GM23338 (cell line): Measurements from ENCODE around the gene ATP5ME. TPM values are rescaled to one million over a fixed set of nuclear protein-coding genes. Genes with fewer than 3 reads are reported as not detected.
A peak's percentile ranks its signal among the peaks of the same experiment; 100 is the strongest.
"Not testable (repeated sequence)": the region's sequence is repeated elsewhere in the genome, so short reads cannot be mapped to it uniquely, and the experiment has no call there.

Experiments used
- ATAC-seq: fragments of 200-7000 bp; cut with Tn5 transposase; 3 replicates; pipeline ENCODE4 v1.9.1; 2020
- DNase-seq: peaks from one replicate; pipeline ENCODE4 v3.0.0-alpha.2; 2015; ENCODE audit warnings: low spot score
- H2AFZ ChIP-seq: fragments of 200-600 bp; sonication (generic); 2 replicates; pipeline ENCODE4 v1.8.0; 2016; ENCODE audit warnings: antibody characterized with exemption, mild to moderate bottlenecking, moderate library complexity
- H3F3A ChIP-seq: fragments of 200-600 bp; sonication (generic); replicated peaks from 2 replicates; pipeline ENCODE4 v1.8.0; 2017; ENCODE audit warnings: antibody characterized with exemption, mixed run types, low read depth
- H3K27ac ChIP-seq: fragments of 200-600 bp; sonication (generic); 2 replicates; pipeline ENCODE4 v1.6.1; 2016; ENCODE audit warnings: low read depth
- H3K27me3 ChIP-seq: fragments of 200-600 bp; sonication (generic); 2 replicates; pipeline ENCODE4 v1.8.0; 2016; ENCODE audit warnings: mild to moderate bottlenecking, mixed run types, moderate library complexity; ENCODE audit not compliant: insufficient read depth
- H3K36me3 ChIP-seq: fragments of 200-600 bp; sonication (generic); 2 replicates; pipeline ENCODE4 v1.8.0; 2016; ENCODE audit warnings: mild to moderate bottlenecking; ENCODE audit not compliant: insufficient read depth
- H3K4me1 ChIP-seq: fragments of 200-600 bp; sonication (generic); 2 replicates; pipeline ENCODE4 v1.8.0; 2016; ENCODE audit warnings: mild to moderate bottlenecking, moderate library complexity; ENCODE audit not compliant: insufficient read depth
- H3K4me2 ChIP-seq: fragments of 200-600 bp; sonication (generic); 2 replicates; pipeline ENCODE4 v1.7.1; 2017; ENCODE audit warnings: mixed run types
- H3K4me3 ChIP-seq: fragments of 200-600 bp; sonication (generic); 2 replicates; pipeline ENCODE4 v1.6.1; 2016; ENCODE audit warnings: mixed run types
- H3K79me2 ChIP-seq: fragments of 200-600 bp; sonication (generic); replicated peaks from 2 replicates; pipeline ENCODE4 v1.8.0; 2017; ENCODE audit warnings: mild to moderate bottlenecking; ENCODE audit not compliant: insufficient read depth
- H3K9me2 ChIP-seq: fragments of 200-600 bp; sonication (generic); 2 replicates; pipeline ENCODE4 v1.8.0; 2017; ENCODE audit not compliant: insufficient read depth
- H4K20me1 ChIP-seq: fragments of 200-600 bp; sonication (generic); replicated peaks from 2 replicates; pipeline ENCODE4 v1.8.0; 2017; ENCODE audit warnings: mild to moderate bottlenecking; ENCODE audit not compliant: insufficient read depth
- H3K27ac Mint-ChIP-seq: 2 replicates; pipeline ENCODE4 v1.8.0; 2020; ENCODE audit warnings: inconsistent platforms, mild to moderate bottlenecking, moderate library complexity, mixed read lengths
- H3K27me3 Mint-ChIP-seq: 3 replicates; pipeline ENCODE4 v1.8.0; 2022; ENCODE audit warnings: low read depth, mild to moderate bottlenecking, moderate library complexity, mixed read lengths, inconsistent platforms; ENCODE audit not compliant: insufficient read depth, poor library complexity
- H3K36me3 Mint-ChIP-seq: 3 replicates; pipeline ENCODE4 v1.8.0; 2021; ENCODE audit warnings: low read depth, mild to moderate bottlenecking, inconsistent platforms, moderate library complexity, mixed read lengths
- H3K4me1 Mint-ChIP-seq: 3 replicates; pipeline ENCODE4 v1.8.0; 2020; ENCODE audit warnings: mild to moderate bottlenecking, inconsistent platforms, mixed read lengths
- H3K4me3 Mint-ChIP-seq: 3 replicates; pipeline ENCODE4 v1.8.0; 2021; ENCODE audit warnings: moderate library complexity, mild to moderate bottlenecking, inconsistent platforms, mixed read lengths
- H3K9me3 Mint-ChIP-seq: 3 replicates; pipeline ENCODE4 v1.8.0; 2020; ENCODE audit warnings: moderate library complexity, mild to moderate bottlenecking, inconsistent platforms, mixed read lengths
- EZH2phosphoT487 ChIP-seq: fragments of 200-600 bp; sonication (generic); IDR thresholded peaks from one replicate; pipeline ENCODE4 v1.8.1; 2018; ENCODE audit warnings: antibody characterized with exemption; ENCODE audit not compliant: unreplicated experiment
- NANOG ChIP-seq: IDR thresholded peaks from 2 replicates; pipeline ENCODE4 v1.6.1; 2016; ENCODE audit warnings: antibody characterized with exemption, borderline replicate concordance
- POLR2AphosphoS5 ChIP-seq: IDR thresholded peaks from 2 replicates; pipeline ENCODE4 v1.6.1; 2016; ENCODE audit warnings: antibody characterized with exemption, low read depth
- REST ChIP-seq: IDR thresholded peaks from one replicate; pipeline ENCODE4 v1.6.1; 2018; ENCODE audit warnings: antibody characterized with exemption; ENCODE audit not compliant: unreplicated experiment
- polyA plus RNA-seq: library from polyadenylated mRNA; unstranded; fragments of >200 nt; fragmentation: Nextera tagmentation; extraction: Ambion mirVana; gene quantifications from 2 replicates; pipeline ENCODE4 v1.2.1, GENCODE V29; 2016
- total RNA-seq: library from RNA; depleted of rRNA; stranded (reverse); fragments of >200 nt; shearing (Covaris generic); gene quantifications from 2 replicates; pipeline ENCODE4 v1.2.3, GENCODE V29; 2014

Gene ATP5ME
- total and polyA plus RNA-seq, 2 experiments from 2014 or later = 60.5 to 2,021 TPM

GRCh38 chr4:706834-707598 is 32.9 kb upstream of the ATP5ME start:
- DNase-seq = no peak
- ATAC-seq = no peak
- Histone ChIP-seq H3K27me3 (peaks cover 6% of the 10 kb centered on the region; the same call in 1 of the 2 replicates), H3F3A (no peaks in the 10 kb centered on the region), H3K4me1 (no peaks in the 10 kb centered on the region), H3K4me3 (peak overlapping the region; percentile 91; the same call in 1 of the 2 replicates), H3K79me2 (peaks cover 41% of the 10 kb centered on the region), H3K27ac (no peak overlapping the region), H2AFZ (no peak overlapping the region), H3K36me3 (0 out of 2 replicates have a peak, but pooled peaks cover 3% of the 10 kb centered on the region), H4K20me1 (peaks cover 25% of the 10 kb centered on the region), H3K4me2 (peak overlapping the region; percentile 86; the same call in 1 of the 2 replicates), H3K9me2 (no peaks in the 10 kb centered on the region)
- Mint-ChIP-seq H3K4me3 (peak overlapping the region; percentile 26; the same call in 1 of the 3 replicates), H3K9me3 (no peaks in the 10 kb centered on the region), H3K27ac (no peak overlapping the region), H3K36me3 (peaks cover 27% of the 10 kb centered on the region), H3K27me3 (peaks cover 8% of the 10 kb centered on the region), H3K4me1 (peaks cover 4% of the 10 kb centered on the region; the same call in 2 of the 3 replicates)
- TF ChIP-seq REST (no peak), POLR2AphosphoS5 (no peak), EZH2phosphoT487 (no peak), NANOG (no peak)

- H3K36me3 ChIP-seq, ATAC-seq, H3K9me3 Mint-ChIP-seq, H3K27me3 ChIP-seq, DNase-seq, H3K4me1 ChIP-seq, H3K27me3 Mint-ChIP-seq, H3K4me1 Mint-ChIP-seq, H3F3A ChIP-seq, H3K27ac Mint-ChIP-seq, H3K9me2 ChIP-seq: not testable (repeated sequence)
- Histone ChIP-seq H3K4me2 (peak overlapping the region; percentile 86), H2AFZ (peak overlapping the region; percentile 59; the same call in 1 of the 2 replicates), H4K20me1 (peaks cover 20% of the 10 kb centered on the region; the same call in 1 of the 2 replicates), H3K79me2 (peaks cover 33% of the 10 kb centered on the region), H3K4me3 (peak overlapping the region; percentile 91), H3K27ac (0 out of 2 replicates have a peak overlapping the region, but pooled peaks have one; percentile 63)
- peak overlapping the region; percentile 60; the same call in 2 of the 3 replicates for H3K4me3 Mint-ChIP-seq
- H3K36me3 Mint-ChIP-seq = peaks cover 26% of the 10 kb centered on the region
These were observed 32.1 kb upstream of the ATP5ME start for GRCh38 chr4:706083-706633.
